Measurements from ENCODE around the gene TBC1D1.

Gene TBC1D1

DNA sequence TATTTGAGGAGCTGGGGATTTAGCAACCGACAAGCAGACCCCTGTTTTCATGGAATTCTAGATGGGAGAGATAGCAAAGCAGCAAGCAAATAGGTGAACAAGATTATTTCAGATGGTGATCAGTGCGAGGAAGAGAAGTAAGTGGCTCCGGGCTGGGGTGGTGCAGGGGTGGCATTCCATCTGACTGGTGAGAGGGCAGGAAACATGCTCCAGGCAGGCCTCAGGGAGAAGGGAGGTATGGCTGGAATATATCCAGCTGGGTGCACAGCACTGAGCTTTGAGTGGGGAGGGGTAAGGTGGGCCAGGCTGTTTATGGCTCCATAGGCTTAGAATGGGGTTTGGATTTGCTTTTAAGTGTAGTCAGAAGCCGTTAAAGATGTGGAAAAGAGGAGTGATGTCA lies 90.5 kb downstream of the TBC1D1 start:
- Mint-ChIP-seq H3K4me3 (peak overlapping the region; percentile 2 to 64 (median 57)), H3K9me3 (no peaks in the 10 kb centered on the region), H3K27ac (peak overlapping the region; percentile 73 to 91 (median 84)), H3K36me3 (ENCODE audit: low read depth) (no peaks in the 10 kb centered on the region), H3K27me3 (ENCODE audit: low read depth) (no peaks in the 10 kb centered on the region), H3K4me1 (peaks cover 55% of the 10 kb centered on the region)
- TF ChIP-seq, protein P1, sequence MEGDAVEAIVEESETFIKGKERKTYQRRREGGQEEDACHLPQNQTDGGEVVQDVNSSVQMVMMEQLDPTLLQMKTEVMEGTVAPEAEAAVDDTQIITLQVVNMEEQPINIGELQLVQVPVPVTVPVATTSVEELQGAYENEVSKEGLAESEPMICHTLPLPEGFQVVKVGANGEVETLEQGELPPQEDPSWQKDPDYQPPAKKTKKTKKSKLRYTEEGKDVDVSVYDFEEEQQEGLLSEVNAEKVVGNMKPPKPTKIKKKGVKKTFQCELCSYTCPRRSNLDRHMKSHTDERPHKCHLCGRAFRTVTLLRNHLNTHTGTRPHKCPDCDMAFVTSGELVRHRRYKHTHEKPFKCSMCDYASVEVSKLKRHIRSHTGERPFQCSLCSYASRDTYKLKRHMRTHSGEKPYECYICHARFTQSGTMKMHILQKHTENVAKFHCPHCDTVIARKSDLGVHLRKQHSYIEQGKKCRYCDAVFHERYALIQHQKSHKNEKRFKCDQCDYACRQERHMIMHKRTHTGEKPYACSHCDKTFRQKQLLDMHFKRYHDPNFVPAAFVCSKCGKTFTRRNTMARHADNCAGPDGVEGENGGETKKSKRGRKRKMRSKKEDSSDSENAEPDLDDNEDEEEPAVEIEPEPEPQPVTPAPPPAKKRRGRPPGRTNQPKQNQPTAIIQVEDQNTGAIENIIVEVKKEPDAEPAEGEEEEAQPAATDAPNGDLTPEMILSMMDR (IDR thresholded peaks at IDR 0.05; ENCODE audit: unreplicated experiment in 3 of 3): no peak

DNA sequence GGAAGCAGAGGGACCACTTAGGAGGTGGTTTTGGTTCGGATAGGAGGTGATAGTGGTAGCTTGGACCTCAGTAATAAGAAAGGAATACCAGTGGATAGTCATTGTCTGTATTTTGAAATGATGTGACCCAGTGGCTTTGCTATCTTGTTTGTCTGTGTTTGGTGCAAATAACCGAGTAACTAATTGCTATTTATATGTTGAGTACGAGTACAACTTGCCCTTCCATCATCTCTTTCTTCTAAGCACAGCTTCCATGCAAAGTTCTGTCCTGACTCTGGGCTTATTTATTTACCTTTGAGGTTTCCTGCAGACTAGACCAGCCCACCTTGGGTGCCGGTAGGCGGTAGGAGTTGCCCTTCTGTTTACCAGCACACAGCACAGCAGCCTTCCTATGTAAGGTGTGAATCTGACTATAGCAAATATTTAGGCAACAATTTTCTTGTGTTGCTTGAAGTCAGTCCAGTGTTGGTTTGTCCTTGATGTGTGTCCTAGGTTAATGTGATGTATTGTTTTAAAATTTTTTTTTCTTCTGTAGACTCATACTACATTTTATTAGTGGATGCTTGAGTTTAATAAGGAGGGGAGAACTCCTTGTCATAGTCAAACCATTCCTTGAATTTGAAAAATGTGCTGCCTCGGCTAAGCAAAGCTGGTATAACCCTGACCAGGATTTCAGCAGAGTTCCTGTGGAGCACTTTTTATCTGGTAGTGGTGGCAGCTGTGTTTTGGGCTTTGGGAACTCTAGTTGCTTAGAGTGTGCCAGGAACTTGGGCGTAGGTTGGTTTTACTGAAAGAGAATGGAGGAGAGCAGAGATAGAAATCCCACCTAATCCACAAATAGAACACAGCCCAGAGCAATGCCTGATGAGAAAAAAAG lies 91.2 kb downstream of the TBC1D1 start:
- no peaks in the 10 kb centered on the region for H3K36me3 Mint-ChIP-seq (ENCODE audit: low read depth)
- peak overlapping the region; percentile 33 to 64 (median 57) for H3K4me3 Mint-ChIP-seq
- H3K27ac Mint-ChIP-seq: peak overlapping the region; percentile 73 to 91 (median 84)
- peaks cover 55% of the 10 kb centered on the region for H3K4me1 Mint-ChIP-seq
- TF ChIP-seq, protein P1 (IDR thresholded peaks at IDR 0.05; ENCODE audit: unreplicated experiment in 3 of 3): no peak
- H3K9me3 Mint-ChIP-seq: no peaks in the 10 kb centered on the region
- no peaks in the 10 kb centered on the region for H3K27me3 Mint-ChIP-seq (ENCODE audit: low read depth)

DNA sequence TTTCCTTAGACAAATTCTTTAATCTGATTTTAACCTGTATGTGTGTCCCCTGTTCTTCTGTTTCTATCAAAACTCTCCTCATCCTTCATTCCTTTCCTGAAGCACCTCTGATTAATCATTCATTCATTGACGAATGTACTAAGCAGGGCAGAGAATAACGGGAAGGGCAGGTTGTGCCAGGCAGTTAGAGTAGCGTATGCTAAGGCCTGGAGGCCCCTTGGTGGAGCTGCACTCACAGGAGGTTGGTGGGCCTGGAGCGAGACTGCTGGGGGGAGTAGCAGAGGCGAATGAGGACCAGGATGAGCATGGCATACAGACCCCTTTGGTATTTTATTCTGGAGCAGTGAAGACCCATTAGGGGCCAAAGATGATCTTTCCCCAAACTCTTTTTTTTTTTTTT lies 91.9 kb downstream of the TBC1D1 start:
- no peaks in the 10 kb centered on the region for H3K27me3 Mint-ChIP-seq (ENCODE audit: low read depth)
- H3K4me1 Mint-ChIP-seq: peaks cover 58% of the 10 kb centered on the region
- TF ChIP-seq, protein P1 (IDR thresholded peaks at IDR 0.05; ENCODE audit: unreplicated experiment in 3 of 3): no peak
- H3K36me3 Mint-ChIP-seq (ENCODE audit: low read depth): no peaks in the 10 kb centered on the region
- no peak overlapping the region for H3K4me3 Mint-ChIP-seq
- H3K27ac Mint-ChIP-seq: peak overlapping the region; percentile 73 to 91 (median 84)
- H3K9me3 Mint-ChIP-seq: no peaks in the 10 kb centered on the region

DNA sequence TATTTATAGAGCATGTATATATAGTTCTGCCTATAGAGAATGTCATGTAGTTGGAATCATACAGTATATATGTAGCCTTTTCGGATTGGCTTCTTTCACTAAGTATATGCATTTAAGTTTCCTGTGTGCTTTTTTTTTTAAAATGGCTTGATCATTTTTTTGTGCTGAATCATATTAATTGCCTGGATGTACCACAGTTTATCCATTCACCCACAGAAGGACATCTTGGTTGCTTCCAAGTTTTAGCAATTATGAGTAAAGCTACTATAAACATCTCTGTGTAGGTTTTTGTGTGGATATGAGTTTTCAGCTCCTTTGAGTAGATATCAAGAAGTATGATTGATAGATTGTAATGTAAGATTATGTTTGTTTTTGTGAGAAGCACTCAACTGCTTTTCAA lies 93.1 kb downstream of the TBC1D1 start:
- Mint-ChIP-seq H3K27me3 (ENCODE audit: low read depth) (no peaks in the 10 kb centered on the region), H3K4me3 (no peak overlapping the region), H3K36me3 (ENCODE audit: low read depth) (no peaks in the 10 kb centered on the region), H3K4me1 (peaks cover 63% of the 10 kb centered on the region), H3K27ac (peak overlapping the region in 2 of 3 experiments; percentile 61 to 91), H3K9me3 (no peaks in the 10 kb centered on the region)
- TF ChIP-seq, protein P1 (IDR thresholded peaks at IDR 0.05; ENCODE audit: unreplicated experiment in 3 of 3): no peak

DNA sequence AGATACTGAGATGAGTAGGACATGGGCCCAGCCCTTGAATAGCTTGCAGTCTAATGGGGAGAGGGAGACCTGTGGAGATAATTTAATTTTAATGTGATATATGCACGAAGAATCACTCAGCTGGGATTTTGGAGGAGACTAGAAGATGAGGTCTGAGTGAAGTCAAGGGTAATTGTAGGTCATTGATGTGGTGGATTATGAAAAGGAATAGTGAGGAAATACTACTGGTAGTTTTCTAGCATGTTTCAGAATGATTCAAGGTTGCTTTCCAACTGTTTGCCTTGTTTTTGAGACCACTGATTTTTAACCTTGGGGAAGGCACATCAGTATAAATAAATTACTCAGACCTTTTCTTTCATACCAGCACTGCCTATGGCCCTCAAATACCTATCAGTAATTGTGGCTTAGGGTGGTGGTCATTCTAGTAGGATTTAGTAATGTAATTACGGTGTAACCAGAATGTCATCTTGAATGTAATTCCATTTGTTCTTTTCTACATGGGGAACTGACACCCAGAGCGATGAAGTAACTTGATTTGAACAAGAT lies 94.9 kb downstream of the TBC1D1 start:
- Mint-ChIP-seq H3K4me1 (peaks cover 62% of the 10 kb centered on the region), H3K27me3 (ENCODE audit: low read depth) (no peaks in the 10 kb centered on the region), H3K4me3 (no peak overlapping the region), H3K27ac (peak overlapping the region in 2 of 3 experiments; percentile 7 to 36), H3K36me3 (ENCODE audit: low read depth) (no peaks in the 10 kb centered on the region), H3K9me3 (no peaks in the 10 kb centered on the region)
- TF ChIP-seq, protein P1 (IDR thresholded peaks at IDR 0.05; ENCODE audit: unreplicated experiment in 3 of 3): no peak

All from nephron (organoid).